ENCODE results near the gene APCDD1L.

APCDD1L gene

DNA sequence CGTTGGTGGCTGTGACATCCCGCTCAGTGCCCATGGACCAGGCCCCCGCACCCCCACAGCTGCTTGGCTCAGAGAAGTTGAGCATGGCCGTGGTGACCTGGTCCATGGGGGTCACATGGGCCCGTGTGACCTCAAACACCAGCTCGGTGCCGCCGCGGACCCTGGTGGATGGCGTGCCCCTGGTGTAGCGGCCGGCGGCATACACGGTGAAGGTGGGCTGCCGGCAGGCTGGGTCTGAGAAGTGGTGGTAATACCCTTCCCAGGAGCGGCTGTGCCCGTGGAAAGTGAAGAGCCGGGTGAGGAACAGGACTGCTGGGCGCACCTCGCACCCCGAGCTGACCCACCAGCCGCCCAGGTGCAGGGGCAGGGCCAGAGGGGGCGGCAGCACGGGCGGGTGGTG lies 54.1 kb downstream of the APCDD1L start:
- Histone ChIP-seq H3K27ac (ENCODE audit: low read depth, low read length) (no peak overlapping the region), H3K9ac (ENCODE audit: low read length) (no peak overlapping the region), H3K4me1 (ENCODE audit: control insufficient read depth, insufficient read depth, low read length) (no peaks in the 10 kb centered on the region), H3K4me3 (ENCODE audit: low read length) (no peak overlapping the region), H3K36me3 (ENCODE audit: control insufficient read depth, insufficient read depth, low read length) (no peaks in the 10 kb centered on the region), H3K27me3 (ENCODE audit: control insufficient read depth, insufficient read depth, low read length) (no peaks in the 10 kb centered on the region)

- no peaks in the 10 kb centered on the region for H3K27me3 ChIP-seq (ENCODE audit: control insufficient read depth, insufficient read depth, low read length)
- no peak overlapping the region for H3K9ac ChIP-seq (ENCODE audit: low read length)
- H3K36me3 ChIP-seq (ENCODE audit: control insufficient read depth, insufficient read depth, low read length): no peaks in the 10 kb centered on the region
These were observed 56.0 kb downstream of the APCDD1L start for GRCh38 chr20:58459058-58459750.

GRCh38 chr20:58458342-58459057 lies 56.7 kb downstream of the APCDD1L start:
- no peak overlapping the region for H3K27ac ChIP-seq (ENCODE audit: low read depth, low read length)
- H3K9ac ChIP-seq (ENCODE audit: low read length): no peak overlapping the region
- H3K36me3 ChIP-seq (ENCODE audit: control insufficient read depth, insufficient read depth, low read length): no peaks in the 10 kb centered on the region
- no peak overlapping the region for H3K4me3 ChIP-seq (ENCODE audit: low read length)
- no peaks in the 10 kb centered on the region for H3K27me3 ChIP-seq (ENCODE audit: control insufficient read depth, insufficient read depth, low read length)
- no peaks in the 10 kb centered on the region for H3K4me1 ChIP-seq (ENCODE audit: control insufficient read depth, insufficient read depth, low read length)

More at GRCh38 chr20:58459058-58459750, 56.0 kb downstream of the APCDD1L start:
- Histone ChIP-seq H3K27ac (ENCODE audit: low read depth, low read length) (no peak overlapping the region), H3K4me1 (ENCODE audit: control insufficient read depth, insufficient read depth, low read length) (no peaks in the 10 kb centered on the region), H3K4me3 (ENCODE audit: low read length) (no peak overlapping the region)

DNA sequence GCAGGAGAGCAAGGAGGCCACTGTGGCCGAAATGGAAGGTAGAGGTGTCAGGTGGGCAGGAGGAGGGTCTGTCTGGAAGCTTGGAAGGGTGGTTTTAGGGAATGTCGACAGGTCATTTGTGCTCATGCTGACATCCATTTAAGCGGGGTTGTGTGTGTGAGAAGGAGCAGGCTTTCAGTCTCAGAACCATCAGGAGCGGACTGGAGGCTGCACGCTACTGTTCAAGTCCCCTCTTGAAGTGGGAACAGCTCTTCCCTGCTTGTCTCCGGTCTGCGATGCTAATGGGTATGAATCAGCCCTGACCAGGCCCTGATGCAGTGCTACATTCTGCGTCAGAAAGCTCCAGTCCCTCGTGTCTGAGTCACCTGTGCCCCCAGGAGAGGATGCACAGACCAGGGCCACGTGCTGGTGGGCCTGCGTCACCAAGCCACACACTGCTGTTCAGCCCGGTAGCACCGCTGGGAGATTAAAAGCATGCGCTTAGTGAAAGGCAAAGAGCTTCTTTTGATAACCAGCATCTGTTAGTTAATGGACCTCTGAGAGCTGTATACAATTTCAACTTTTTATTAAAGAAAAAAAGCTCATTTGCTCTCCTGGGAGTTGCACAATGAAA lies 58.0 kb downstream of the APCDD1L start:
- no peaks in the 10 kb centered on the region for H3K36me3 ChIP-seq (ENCODE audit: control insufficient read depth, insufficient read depth, low read length)
- H3K9ac ChIP-seq (ENCODE audit: low read length): no peak overlapping the region
- H3K4me3 ChIP-seq (ENCODE audit: low read length): no peak overlapping the region
- no peaks in the 10 kb centered on the region for H3K4me1 ChIP-seq (ENCODE audit: control insufficient read depth, insufficient read depth, low read length)
- no peaks in the 10 kb centered on the region for H3K27me3 ChIP-seq (ENCODE audit: control insufficient read depth, insufficient read depth, low read length)
- H3K27ac ChIP-seq (ENCODE audit: low read depth, low read length): no peak overlapping the region

DNA sequence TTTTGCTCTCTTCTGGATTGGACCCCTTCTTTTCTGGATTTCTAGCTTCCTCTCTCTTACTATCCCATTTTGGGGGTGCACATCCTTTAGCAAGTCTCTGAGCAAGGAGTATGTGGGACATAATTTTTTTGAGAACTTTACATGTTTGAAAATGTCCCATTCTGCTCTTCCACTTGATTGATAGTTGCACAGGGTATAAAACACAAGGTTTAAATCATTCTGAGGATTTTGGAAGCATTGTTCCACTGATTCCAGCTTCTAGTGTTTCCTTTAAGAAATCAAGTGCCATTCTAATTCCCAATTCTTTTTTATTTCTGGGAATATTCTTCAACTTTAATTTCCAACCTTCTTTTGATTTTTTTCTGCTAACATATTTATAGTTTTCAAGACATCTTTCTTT lies 60.7 kb downstream of the APCDD1L start:
- no peak overlapping the region for H3K27ac ChIP-seq (ENCODE audit: low read depth, low read length)
- H3K9ac ChIP-seq (ENCODE audit: low read length): no peak overlapping the region
- peaks cover 14% of the 10 kb centered on the region for H3K4me1 ChIP-seq (ENCODE audit: control insufficient read depth, insufficient read depth, low read length)
- no peaks in the 10 kb centered on the region for H3K36me3 ChIP-seq (ENCODE audit: control insufficient read depth, insufficient read depth, low read length)
- H3K4me3 ChIP-seq (ENCODE audit: low read length): no peak overlapping the region
- H3K27me3 ChIP-seq (ENCODE audit: control insufficient read depth, insufficient read depth, low read length): no peaks in the 10 kb centered on the region

DNA sequence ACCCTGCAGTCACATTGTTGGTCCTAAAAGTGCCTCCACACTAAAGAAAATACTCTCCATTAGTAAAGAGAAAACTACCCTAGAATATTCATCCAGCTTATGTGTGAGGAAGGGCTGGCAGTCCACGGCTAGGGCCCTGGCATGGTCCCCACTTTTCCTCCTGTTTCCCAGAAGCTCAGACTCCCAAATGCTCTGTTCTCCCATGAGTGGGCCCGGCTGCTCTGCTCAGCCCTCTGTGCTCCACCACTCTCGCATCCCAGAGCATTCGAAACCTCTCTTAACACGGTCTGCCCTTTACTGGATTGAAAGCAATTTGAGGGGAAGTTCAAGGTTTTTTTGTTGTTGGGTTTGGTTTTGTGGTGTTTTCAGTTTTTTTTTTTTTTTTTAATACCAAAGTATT lies 61.8 kb downstream of the APCDD1L start:
- no peak overlapping the region for H3K4me3 ChIP-seq (ENCODE audit: low read length)

GRCh38 chr20:58452667-58453255 lies 62.4 kb downstream of the APCDD1L start:
- H3K27me3 ChIP-seq (ENCODE audit: control insufficient read depth, insufficient read depth, low read length): no peaks in the 10 kb centered on the region
- peaks cover 15% of the 10 kb centered on the region for H3K4me1 ChIP-seq (ENCODE audit: control insufficient read depth, insufficient read depth, low read length)
- H3K9ac ChIP-seq (ENCODE audit: low read length): no peak overlapping the region
- no peaks in the 10 kb centered on the region for H3K36me3 ChIP-seq (ENCODE audit: control insufficient read depth, insufficient read depth, low read length)
- H3K27ac ChIP-seq (ENCODE audit: low read depth, low read length): no peak overlapping the region
- no peak overlapping the region for H3K4me3 ChIP-seq (ENCODE audit: low read length)

More for the DNA sequence above, 61.8 kb downstream of the APCDD1L start:
- Histone ChIP-seq H3K9ac (ENCODE audit: low read length) (no peak overlapping the region), H3K27me3 (ENCODE audit: control insufficient read depth, insufficient read depth, low read length) (no peaks in the 10 kb centered on the region), H3K27ac (ENCODE audit: low read depth, low read length) (no peak overlapping the region), H3K4me1 (ENCODE audit: control insufficient read depth, insufficient read depth, low read length) (peaks cover 15% of the 10 kb centered on the region), H3K36me3 (ENCODE audit: control insufficient read depth, insufficient read depth, low read length) (no peaks in the 10 kb centered on the region)

DNA sequence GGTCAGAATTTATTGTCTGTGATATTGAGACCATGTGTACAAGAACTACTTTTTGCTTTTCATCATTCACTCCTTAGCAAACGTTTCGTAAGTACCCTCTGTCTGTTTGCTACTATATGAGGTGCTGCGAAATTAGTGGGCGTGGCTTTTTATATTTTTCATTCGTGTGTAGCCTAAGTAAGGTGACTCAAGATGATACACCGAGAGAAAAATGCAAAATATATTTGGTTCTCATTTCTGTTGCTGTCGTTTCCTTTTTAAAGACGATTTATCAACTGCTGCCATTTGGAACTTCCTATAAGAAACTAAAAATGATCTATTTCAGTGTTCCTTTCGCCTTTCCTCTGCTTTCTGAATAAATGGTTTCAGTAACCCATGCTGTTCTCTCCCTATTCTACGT lies 64.9 kb downstream of the APCDD1L start:
- H3K36me3 ChIP-seq (ENCODE audit: control insufficient read depth, insufficient read depth, low read length): peaks cover 4% of the 10 kb centered on the region
- H3K4me3 ChIP-seq (ENCODE audit: low read length): no peak overlapping the region
- H3K9ac ChIP-seq (ENCODE audit: low read length): no peak overlapping the region
- no peaks in the 10 kb centered on the region for H3K27me3 ChIP-seq (ENCODE audit: control insufficient read depth, insufficient read depth, low read length)
- H3K27ac ChIP-seq (ENCODE audit: low read depth, low read length): peak overlapping the region; percentile 48
- peaks cover 15% of the 10 kb centered on the region for H3K4me1 ChIP-seq (ENCODE audit: control insufficient read depth, insufficient read depth, low read length)

DNA sequence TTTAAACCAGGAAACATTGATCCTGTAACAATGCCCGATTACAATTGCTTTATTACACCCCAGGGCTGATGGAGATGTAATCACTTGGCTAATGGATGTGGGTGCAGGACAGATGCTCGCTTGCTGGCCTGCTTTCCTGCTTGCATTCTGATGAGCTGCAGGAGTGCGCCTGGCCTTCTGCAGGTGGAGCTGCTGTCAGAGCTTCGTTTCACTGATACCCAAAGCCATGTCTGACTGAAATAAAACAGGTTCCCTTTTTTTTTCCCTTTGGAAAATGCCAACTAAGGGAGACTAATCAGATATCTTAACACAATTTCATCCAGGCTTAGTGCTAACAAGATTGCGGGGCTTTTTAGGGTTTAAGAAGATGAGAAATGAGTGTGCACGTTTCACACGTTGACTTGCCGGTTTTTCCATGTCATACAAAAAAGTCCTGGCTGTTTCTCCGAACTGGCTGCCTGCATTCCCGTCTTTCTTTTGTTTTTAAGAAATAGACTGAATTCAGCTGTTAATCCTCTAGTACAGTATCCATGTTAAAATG lies 65.4 kb downstream of the APCDD1L start:
- Histone ChIP-seq H3K27ac (ENCODE audit: low read depth, low read length) (peak overlapping the region; percentile 48), H3K9ac (ENCODE audit: low read length) (no peak overlapping the region), H3K4me3 (ENCODE audit: low read length) (no peak overlapping the region), H3K36me3 (ENCODE audit: control insufficient read depth, insufficient read depth, low read length) (peaks cover 4% of the 10 kb centered on the region), H3K27me3 (ENCODE audit: control insufficient read depth, insufficient read depth, low read length) (no peaks in the 10 kb centered on the region), H3K4me1 (ENCODE audit: control insufficient read depth, insufficient read depth, low read length) (peaks cover 15% of the 10 kb centered on the region)

GRCh38 chr20:58448958-58449357 lies 66.2 kb downstream of the APCDD1L start:
- no peak overlapping the region for H3K27ac ChIP-seq (ENCODE audit: low read depth, low read length)
- H3K36me3 ChIP-seq (ENCODE audit: control insufficient read depth, insufficient read depth, low read length): peaks cover 11% of the 10 kb centered on the region
- H3K9ac ChIP-seq (ENCODE audit: low read length): no peak overlapping the region
- peaks cover 15% of the 10 kb centered on the region for H3K4me1 ChIP-seq (ENCODE audit: control insufficient read depth, insufficient read depth, low read length)
- no peak overlapping the region for H3K4me3 ChIP-seq (ENCODE audit: low read length)
- no peaks in the 10 kb centered on the region for H3K27me3 ChIP-seq (ENCODE audit: control insufficient read depth, insufficient read depth, low read length)

DNA sequence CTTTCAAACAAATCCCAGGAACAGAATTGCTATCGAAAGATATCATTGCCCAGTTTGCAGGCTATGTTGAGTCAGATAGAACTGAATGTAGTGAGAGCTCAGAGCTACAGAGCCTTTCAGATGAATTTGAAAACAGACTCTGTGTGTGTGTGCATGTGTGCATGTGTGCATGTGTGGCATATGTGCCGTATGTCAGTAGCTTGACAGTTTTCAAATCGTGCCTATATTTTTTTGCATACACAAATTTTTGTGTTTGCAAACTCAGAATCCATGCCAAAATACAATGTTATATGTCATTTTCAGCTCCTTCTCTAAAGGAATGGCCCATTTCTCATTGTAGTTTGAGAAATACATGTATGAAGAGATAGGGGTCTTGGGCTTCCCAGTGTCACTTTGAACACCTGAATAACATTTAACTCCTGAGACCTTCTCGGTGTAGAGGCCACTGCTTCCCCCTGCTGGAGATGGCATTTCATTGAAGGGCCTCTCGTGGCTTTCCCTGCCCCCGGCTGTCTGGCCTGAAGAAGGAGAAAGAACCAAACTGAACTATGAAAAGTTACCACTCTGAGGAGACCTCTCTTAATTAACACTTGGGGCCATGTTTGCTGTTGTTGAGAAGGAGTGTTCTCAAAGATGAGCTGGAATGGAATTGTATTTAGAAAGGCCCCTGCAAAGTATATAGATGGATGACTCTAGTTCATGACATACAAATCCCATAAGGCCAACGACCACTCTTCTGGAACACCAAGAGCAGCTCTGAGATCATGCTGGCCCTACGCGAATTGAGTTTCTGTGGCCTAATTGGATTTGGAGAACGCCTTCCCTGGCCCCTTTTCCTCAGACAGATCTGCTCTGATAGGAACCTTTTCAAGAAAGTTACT lies 67.4 kb downstream of the APCDD1L start:
- Histone ChIP-seq H3K4me1 (ENCODE audit: control insufficient read depth, insufficient read depth, low read length) (peaks cover 15% of the 10 kb centered on the region), H3K4me3 (ENCODE audit: low read length) (no peak overlapping the region), H3K27ac (ENCODE audit: low read depth, low read length) (no peak overlapping the region), H3K27me3 (ENCODE audit: control insufficient read depth, insufficient read depth, low read length) (no peaks in the 10 kb centered on the region), H3K36me3 (ENCODE audit: control insufficient read depth, insufficient read depth, low read length) (peaks cover 13% of the 10 kb centered on the region), H3K9ac (ENCODE audit: low read length) (no peak overlapping the region)

GRCh38 chr20:58446960-58447265 lies 68.3 kb downstream of the APCDD1L start:
- Histone ChIP-seq H3K36me3 (ENCODE audit: control insufficient read depth, insufficient read depth, low read length) (peaks cover 13% of the 10 kb centered on the region), H3K27me3 (ENCODE audit: control insufficient read depth, insufficient read depth, low read length) (no peaks in the 10 kb centered on the region), H3K27ac (ENCODE audit: low read depth, low read length) (no peak overlapping the region), H3K9ac (ENCODE audit: low read length) (no peak overlapping the region), H3K4me3 (ENCODE audit: low read length) (no peak overlapping the region), H3K4me1 (ENCODE audit: control insufficient read depth, insufficient read depth, low read length) (peaks cover 15% of the 10 kb centered on the region)
